ENCODE measurements around the gene TBC1D13.
A peak's percentile ranks its signal among the peaks of the same experiment; 100 is the strongest.
"Not testable (repeated sequence)": the region's sequence is repeated elsewhere in the genome, so short reads cannot be mapped to it uniquely, and the experiment has no call there.

The TBC1D13 gene

GRCh38 chr9:128851779-128852600 lies 64.9 kb downstream of the TBC1D13 start:
- DNase-seq: peak; percentile 73

DNA sequence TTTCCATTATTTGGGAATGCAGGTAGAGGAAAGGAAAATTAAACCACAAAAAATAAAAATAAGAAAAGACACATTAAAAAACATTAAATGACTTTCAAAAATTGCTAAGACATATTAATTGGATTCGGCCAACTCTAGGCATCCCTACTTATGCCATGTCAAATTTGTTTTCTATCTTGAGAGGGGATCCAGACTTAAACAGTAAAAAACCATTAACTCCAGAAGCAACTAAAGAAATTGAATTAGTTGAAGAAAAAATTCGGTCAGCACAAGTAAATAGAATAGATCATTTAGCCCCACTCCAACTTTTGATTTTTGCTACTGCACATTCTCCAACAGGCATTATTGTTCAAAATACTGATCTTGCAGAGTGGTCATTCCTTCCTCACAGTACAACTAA lies 65.6 kb downstream of the TBC1D13 start:
- DNase-seq: not testable (repeated sequence)

DNA sequence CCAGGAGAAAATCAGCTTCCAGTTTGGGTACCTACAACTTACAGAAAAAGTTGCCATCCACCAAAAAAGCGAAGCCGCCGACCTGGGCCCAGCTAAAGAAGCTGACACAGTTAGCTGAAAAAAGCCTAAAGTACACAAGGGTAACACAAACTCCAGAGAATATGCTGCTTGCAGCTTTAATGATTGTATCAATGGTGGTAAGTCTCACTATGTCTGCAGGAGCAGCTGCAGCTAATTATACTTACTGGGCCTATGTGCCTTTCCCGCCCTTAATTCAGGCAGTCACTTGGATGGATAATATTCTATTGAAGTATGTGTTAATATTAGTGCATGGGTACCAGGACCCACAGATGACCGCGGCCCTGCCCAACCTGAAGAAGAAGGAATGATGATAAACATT lies 67.4 kb downstream of the TBC1D13 start:
- not testable (repeated sequence) for DNase-seq

GRCh38 chr9:128858476-128858875 lies 71.4 kb downstream of the TBC1D13 start:
- DNase-seq: not testable (repeated sequence)
